NK-92 (cell line): ENCODE data around the gene ADD2.
"Not testable (repeated sequence)": the region's sequence is repeated elsewhere in the genome, so short reads cannot be mapped to it uniquely, and the experiment has no call there.

Source experiments
- DNase-seq: peaks from one replicate; lab custom pipeline; 2025; ENCODE audit not compliant: unreplicated experiment; lab: John Stamatoyannopoulos, UW

ADD2 gene

DNA sequence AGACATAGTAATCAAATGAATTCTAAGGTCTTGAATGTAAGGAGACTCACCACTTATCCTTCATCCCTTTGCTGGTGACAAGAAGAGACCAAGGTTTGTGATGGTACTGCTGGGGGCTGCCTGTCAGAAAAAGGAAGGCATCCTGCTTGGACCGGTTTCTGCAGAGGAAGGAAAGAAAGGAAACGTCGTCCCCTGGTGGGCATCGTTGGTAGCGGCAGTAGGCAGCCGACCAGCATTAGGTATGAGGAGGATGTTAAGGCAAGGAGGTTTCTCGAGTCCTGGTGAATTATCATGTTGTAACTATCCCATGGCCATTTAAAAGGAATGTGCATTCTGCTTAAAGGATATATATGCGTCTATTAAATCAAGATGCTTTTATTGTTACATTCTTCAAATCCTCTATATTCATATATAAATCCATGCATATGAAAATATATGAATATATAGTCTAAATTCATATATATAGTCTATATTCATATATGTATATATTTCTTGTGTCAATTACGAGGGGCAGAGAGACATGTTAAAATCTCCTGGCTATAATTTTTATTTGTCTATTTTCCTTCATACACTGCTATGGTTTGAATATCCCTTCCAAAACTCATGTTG, 120.0 kb downstream of the ADD2 start:
- DNase-seq: no peak

DNA sequence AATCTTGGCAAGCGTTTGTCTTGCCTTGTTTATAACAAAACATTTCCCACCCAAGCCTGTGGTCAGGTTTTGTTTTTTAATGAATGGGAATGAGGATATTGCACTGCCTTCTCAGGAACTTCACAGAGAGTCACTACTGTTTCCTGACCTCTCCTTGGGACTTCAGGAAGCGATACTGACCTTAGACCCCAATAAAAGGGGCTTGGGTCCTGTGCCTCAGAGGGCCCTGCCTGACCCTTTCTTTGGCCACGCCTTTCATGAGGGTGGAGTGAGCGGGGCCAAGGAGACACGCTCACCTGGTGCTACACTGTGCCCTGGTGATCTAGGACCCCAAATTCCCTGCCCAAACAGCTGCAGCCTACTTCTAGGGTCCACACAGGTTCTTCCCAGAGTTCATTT, 121.6 kb downstream of the ADD2 start:
- no peak for DNase-seq

DNA sequence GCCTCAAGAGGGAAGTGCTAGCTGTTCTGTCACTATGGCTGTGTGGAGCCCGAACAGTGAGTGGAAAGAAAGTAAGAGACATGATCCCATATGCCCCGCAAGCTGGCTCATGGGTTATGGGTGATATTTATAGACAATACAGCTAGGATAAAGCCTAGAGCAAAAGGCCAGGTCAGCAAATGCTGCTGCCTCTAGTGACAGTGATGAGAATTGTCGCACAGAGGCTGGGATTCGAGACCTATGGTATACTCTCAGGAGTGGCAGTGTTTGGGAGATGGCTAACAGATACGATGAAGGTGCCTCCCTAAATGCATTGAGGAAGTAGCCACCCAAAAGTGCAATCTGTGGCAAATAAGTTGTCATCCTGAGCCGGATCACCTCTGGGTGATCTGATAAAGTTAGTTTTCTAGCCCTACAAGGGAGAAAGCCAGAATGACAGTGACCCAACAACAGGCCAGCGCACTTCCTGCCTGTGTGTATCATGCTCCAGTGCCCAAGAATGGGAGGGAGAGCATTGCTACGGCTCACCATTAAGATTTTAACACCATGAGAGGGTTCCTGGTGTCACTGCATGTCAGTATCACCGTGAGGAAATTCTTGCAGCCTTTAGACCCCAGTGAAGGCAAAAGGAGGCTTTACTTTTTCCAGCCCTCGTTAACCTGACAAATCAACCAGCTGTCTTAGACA, 122.1 kb downstream of the ADD2 start:
- no peak for DNase-seq

DNA sequence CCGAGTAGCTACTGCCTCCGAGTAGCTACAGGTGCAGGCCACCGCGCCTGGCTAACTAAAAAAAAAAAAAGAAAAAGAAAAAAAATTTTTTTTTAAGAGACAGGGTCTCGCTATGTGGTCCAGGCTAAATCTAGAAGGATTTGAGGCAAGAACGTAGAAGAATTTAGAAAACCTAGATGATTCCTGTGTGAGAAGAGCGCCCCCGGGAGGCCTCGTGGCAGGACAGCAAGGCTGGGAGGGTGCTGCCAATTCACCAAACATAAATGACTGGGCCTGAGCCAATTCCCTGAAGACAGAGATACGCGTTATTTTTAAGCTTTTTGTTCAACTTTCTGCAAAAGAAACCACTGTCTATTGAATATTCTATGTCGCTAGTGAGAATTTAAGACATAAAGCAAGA, 124.3 kb downstream of the ADD2 start:
- no peak for DNase-seq

DNA sequence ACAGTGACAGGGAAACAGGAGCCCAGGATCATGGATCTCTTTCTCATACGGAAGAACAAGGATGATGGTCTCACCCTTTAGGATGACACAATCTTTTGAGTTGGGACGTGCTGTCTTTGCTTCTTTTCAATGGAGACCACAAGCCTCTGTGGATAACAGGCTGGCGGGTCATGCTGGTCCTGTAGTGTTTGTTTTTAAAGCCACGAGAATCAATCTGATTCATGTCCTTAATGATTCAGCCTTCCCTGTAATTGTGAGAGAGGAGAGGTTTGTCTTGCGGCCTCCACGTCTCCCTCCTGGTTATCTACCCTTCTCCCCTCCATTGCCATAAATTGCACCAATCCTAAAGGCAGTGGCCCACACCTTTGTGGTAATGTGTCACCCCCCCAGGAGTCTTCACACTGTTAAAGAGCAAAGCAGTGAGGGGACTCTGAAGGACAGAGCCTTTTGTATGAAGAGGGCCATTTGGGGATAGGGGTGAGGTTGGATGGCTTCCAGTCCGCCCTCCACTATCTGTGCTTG, 126.7 kb downstream of the ADD2 start:
- DNase-seq: no peak

DNA sequence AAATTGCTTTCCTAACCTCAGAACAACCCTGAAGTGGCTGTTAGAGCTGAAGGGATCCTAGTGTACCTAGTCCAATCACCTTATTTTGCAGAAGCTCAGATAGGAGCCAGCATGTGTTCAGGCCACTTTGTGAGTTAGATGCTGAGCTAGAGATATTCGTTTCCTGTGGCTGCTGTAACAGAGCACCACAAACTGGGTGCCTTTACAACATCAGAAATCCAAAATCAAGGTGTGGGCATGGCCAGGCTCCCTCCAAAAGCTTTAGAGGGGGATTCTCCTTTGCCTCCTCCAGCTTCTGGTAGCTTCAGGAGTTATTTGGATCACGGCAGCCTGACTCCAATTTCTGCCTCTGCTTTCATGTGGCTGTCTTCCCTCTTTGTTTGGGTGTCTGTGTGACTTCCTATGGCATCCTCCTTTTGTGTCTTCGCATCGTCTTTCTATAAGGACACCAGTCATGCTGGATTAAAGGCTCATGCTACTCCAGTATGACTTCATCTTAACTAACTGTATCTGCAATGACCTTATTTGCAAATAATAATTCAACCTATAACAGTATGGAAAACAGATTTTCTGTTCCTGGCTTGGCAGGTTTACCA, 128.1 kb downstream of the ADD2 start:
- no peak for DNase-seq

DNA sequence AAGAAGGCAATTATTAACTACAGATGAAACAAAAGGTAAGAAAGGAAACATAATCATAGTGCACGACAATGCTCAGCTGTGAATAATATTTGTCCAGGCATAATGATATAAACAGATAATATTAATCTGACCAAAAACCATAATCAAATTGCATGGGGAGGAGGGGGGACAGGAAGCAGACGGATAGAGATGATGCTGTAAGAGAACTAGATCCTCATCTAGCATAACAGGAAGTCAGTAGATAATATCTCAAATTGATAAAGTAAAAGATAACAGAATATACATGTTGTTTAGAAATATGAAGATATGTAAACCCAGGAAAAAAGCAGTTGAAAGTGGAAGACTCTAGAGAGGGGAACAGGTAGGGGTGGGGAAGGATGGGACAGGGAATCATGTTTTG, 129.4 kb downstream of the ADD2 start:
- DNase-seq: no peak

DNA sequence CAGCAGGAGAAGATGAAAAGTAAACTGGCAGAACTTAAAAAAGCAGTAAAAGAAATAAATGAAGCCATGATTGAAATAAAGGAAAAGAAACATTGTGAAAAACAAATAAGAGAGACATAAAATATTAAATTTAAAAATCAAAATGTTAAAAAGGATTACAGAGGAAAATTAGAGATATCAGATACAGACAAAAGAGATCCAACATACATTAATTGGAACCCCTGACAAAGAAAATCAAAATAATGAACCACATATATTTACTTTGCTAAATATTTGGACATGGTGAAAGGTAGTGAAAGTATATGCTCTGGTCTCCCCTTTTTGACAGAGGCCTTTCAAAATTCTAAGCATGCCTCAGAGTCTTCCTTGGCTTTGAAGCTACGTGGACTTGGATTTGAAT, 134.5 kb downstream of the ADD2 start:
- no peak for DNase-seq

DNA sequence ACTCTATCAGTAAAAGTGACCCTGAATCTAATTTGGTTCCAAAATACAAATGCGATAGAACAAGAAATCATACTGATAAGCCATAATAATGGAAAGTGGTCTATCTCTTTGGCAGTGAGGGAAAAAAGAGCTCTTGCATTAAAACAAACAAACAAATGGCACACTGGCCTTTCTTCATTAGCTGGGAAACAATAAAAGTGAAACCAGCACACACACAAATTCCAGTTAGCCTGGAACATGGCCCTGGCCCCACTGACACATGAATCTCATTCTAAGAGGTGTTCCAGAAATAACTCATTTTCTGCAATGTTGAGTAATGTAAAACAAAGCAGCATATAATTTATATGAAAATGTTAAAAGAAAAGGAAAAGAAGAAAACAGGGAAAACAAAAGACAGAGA, 135.0 kb downstream of the ADD2 start:
- DNase-seq: no peak

DNA sequence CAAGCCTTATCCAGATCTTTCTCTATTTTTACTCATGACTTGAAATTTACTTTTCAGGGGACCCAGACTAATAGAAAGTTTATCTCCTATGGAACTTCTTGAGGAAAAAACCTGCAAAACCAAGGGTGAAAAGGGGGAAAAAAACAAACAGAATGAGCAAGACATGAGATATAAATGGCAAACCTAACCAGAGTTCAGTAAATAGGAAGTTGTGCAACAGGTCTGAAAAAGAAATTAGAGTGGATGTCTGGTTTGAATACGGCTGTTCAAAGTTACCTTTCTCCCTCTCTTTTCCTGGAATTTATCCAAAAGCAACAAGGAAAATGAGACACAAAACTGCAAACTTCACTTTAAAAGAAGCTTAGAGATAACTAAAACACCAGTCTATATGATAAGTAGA, 135.6 kb downstream of the ADD2 start:
- no peak for DNase-seq

DNA sequence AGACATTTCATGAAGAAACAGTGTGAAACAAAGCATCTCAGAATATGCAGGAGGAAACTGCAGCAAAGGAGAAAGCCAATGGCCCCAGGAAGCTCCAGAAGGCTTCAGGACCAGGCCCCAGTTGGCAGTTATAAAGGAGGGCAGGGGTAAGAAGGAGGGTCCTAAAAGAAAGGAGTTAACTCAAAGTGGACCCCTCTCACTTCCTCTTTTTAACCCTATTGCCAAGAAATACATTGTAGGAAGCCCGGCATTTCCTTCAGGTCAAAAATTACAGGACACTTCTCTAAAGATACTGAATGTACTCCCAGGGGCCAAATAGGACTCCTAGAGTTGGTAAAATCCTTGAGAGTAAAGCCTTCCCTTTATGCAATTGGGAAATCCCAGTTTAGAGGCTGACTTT, 137.2 kb downstream of the ADD2 start:
- no peak for DNase-seq

DNA sequence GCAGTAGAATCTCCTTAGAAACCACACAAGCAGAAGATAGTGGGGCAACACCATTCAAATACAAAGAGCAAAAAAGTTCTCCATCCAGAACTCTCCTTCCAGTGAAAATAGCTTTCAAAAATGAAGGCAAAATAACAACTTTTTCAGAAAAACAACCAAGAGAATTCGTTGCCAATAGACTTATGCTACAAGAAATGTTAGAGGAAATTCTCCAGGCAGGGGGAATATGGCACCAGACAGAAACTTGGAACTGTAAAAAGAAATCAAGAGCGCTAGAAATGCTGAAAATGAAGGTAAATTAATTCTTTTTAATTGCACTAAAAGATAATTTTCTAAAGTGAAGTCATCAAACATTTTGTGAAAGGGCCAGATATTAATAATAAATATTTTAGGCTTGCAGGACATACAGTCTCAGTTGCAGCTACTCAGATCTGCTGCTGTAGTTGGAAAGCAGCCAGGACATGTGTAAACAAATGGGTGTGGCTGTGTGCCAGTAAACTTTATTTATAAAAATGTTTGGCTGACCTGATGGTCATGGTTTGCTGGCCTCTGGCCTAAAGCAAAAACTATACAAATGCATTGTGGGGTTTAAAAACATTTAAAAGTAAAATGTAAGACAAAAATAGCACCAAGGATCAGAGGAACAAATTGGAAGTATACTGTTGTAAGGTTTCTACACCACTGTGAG, 140.6 kb downstream of the ADD2 start:
- no peak for DNase-seq

DNA sequence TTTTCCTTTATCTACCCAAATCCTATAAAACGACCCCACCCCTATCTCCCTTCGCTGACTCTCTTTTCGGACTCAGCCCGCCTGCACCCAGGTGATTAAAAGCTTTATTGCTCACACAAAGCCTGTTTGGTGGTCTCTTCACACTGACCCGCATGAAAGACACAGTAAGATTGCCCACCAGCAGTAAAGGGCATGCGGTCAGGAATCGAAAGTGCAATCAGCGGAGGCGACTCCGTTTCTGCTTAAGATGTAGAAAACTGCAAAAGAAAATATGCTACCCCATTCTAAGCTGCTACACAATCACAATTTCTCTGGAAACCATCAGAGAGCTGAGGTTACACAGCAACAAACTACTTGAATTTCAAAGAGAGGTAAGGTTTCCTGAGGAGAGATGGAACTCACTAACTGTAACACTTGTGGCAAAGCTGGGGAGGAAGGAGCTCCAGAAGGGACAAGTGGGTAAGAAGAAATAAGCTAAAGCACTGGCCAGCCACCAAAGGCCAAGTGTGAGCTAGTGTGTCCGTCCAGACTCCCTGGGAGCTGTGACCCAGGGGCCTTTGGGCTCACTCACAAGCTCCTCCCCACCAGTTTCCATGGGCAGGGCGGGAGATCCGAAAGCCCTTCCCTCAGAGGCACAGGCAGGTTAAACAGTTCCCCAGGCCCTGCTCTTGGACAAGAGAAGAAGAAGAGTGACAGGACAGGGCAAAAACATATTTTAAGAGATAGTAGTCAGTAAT, 141.6 kb downstream of the ADD2 start:
- no peak for DNase-seq

DNA sequence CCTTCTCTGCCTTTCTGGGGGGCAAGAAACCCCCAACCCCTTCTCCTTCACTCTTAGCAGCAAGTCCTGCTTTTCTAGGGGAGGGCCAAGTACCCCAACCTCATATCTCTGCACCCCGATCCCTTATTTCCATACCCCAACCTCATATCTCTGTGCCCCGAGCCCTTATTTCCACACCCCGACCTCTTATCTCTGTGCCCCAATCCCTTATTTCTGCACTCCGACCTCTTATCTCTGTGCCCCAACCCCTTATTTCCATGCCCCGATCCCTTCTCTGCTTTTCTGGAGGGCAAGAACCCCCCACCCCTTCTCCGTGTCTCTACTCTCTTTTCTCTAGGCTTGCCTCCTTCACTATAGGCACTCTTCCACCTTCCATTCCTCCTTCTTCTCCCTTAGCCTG, 146.5 kb downstream of the ADD2 start:
- DNase-seq: not testable (repeated sequence)

DNA sequence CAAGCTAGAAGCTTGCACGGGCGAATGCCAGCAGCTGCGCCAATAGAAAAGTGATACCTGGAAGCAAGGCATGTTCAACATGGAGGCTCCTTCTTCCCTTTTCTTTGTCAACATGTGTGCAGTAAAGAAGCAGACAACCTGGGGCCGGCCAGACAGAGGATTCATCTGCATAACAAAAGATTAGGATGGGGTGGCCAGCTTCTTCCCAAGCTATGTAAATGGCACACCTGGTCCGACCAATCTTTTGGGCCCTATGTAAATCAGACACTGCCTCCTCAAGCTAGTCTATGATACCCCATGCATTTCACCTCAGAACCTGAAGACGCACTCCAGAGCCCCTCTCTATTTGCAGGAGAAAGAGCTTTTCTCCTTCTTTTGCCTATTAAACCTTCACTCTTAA, 148.0 kb downstream of the ADD2 start:
- no peak for DNase-seq

DNA sequence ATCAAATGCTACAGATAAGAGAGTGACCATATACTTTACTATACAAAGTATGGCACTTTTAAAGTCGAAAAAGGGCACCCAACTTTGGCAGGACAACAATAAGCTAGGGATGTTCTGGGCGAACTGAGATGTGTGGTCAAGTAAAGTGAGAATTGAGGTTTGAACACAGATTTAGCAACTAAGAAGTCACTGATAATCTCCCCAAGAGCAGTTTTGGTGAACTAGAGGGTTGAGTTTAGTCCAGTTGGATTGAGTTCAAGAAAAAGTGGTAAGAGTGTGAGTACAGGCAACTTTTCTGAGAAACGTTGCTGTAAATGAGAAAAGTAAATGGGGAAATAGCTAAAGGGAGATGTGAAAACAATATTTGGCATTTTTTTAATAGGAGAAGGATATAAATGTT, 148.8 kb downstream of the ADD2 start:
- DNase-seq: no peak

DNA sequence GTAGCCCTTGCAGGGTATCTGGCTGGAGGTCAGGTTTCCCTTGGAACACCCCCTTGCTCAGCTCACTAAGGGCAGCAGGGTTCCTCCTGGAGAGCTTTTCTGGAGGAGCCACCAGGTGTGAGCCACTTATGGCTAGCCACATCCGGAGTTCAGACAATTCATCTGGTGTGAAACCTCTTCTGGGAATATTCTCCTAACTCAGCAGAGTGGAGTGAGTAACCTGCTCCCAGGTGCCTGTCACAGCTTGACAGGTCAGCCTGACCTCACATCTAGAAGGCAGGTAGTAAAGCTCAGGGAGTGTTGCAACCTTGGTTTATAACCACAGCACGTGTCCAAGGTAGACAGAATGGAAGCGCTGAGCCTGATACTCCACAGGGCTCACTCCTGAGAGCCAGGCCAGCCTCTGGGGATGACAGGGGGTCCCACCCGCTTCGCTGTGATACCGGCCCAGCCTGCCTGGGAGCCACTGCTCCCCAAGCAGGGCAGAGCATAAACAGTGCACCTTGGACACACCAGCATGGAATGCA, 151.8 kb downstream of the ADD2 start:
- DNase-seq: no peak

DNA sequence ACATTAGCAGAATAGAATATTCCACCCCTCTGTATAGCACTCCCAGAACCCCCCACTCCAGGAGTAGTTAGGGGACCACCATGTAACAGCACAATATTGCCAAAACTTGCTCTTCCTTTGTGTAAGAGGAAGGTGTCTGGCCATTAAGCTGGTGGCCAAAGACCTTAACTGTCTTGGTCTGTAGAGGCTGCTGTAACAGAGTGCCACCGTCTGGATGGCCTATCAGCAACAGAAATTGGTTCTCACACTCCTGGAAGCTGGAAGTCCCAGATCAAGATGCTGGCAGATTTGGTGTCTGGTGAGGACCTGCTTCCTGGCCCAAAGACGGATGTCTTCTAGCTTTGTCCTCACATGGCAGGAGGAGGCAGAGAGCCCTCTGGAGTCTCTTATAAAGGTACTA, 152.8 kb downstream of the ADD2 start:
- DNase-seq: no peak

DNA sequence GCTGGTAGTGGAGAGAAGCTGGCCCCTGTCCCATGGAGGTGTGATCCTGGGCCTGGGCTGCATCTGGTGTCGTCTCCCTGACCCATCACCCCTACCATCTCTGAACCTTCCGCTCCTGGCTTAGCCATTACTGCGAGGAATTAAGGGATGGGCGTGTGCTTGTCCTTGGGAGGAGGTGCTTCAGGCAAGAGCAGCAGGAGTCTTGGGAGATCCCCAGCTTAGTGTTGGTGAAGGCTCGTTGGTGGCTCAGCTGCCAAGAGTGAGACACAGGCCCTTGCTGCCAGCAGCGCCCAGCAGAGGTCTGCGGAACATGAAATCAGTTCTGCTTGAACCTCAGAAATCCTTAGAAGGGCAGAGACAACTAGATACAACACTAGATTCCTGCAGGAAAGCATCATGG, 154.5 kb downstream of the ADD2 start:
- DNase-seq: no peak

DNA sequence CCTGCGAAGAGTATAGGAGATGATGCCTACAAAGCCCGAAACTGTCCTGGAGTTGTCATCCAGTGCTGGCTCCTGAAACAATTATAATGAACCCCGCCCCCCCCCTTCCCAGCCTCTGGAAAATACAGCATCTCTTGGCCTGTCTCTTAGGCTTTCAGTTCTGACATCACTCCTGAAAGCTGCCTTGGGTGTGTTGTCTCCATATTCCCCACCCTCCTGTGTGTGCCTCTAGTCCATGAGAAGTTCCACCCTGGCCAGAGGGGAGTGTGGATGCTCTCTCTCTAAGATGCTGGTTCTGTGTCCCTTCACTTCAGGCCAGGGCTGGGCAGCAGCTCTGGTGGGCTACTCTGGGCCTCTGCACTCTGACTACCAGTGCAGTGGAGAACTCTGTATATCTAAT, 155.4 kb downstream of the ADD2 start:
- DNase-seq: no peak

DNA sequence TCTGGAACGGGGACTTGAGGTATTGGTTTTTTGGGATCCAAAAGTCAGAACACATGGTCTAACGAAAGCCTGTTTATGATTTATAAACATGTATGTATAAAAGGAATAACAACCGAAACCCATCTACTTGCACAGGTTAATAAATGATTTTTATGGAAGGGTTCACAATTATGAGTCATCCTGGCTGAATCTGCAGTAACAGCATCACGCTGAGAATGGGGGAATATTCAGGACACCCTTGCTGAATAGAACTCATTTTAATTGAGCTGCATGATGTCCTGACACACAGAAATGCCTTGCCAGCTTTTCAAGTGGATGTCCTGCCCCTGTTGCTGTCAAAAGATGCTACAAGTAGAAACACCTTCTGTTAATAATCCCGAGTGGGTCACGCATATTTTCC, 159.6 kb downstream of the ADD2 start:
- DNase-seq: no peak
